SKM-1 treated with dmso at 0.1 percent for 144 hours (cell line): Measurements from ENCODE around the gene NLN.

Source experiments
- DNase-seq: peaks from one replicate; lab custom pipeline; 2025; ENCODE audit not compliant: unreplicated experiment; lab: John Stamatoyannopoulos, UW

NLN gene

GRCh38 chr5:65721720-65722574, at the start of gene NLN, which contains the start of gene SGTB:
NLN (plus strand) TSS chr5:65722205; CDS start chr5:65722374, 169 bp downstream.
SGTB (minus strand) TSS chr5:65722109; CDS start chr5:65720807, 1,302 bp downstream.
- peak; percentile 74 for DNase-seq

- peak; percentile 26 for DNase-seq
These were observed 49.2 kb upstream of the NLN start for GRCh38 chr5:65672796-65673195.

GRCh38 chr5:65674749-65675148, 47.3 kb upstream of the NLN start:
- no peak for DNase-seq

GRCh38 chr5:65676056-65676455, 45.9 kb upstream of the NLN start:
- DNase-seq, result peak; percentile 42

GRCh38 chr5:65682148-65682547, 39.9 kb upstream of the NLN start:
- no peak for DNase-seq

GRCh38 chr5:65693121-65693520, 28.9 kb upstream of the NLN start:
- DNase-seq, result no peak

- no peak for DNase-seq
These were observed 26.7 kb upstream of the NLN start for GRCh38 chr5:65695162-65695755.

GRCh38 chr5:65695896-65696295, 26.1 kb upstream of the NLN start:
- DNase-seq, result no peak

- no peak for DNase-seq
These were observed 25.1 kb upstream of the NLN start for GRCh38 chr5:65696892-65697291.

- DNase-seq, result no peak
These were observed 22.7 kb upstream of the NLN start for GRCh38 chr5:65699338-65699737.

- no peak for DNase-seq
These were observed 20.0 kb upstream of the NLN start for GRCh38 chr5:65702036-65702435.

- DNase-seq, result no peak
These were observed 17.3 kb upstream of the NLN start for GRCh38 chr5:65704621-65705239.

- DNase-seq, result no peak
These were observed 14.3 kb upstream of the NLN start for GRCh38 chr5:65707663-65708062.

- DNase-seq, result peak; percentile 7
These were observed 13.9 kb upstream of the NLN start for GRCh38 chr5:65708145-65708544.

- DNase-seq, result no peak
These were observed 3.3 kb upstream of the NLN start for GRCh38 chr5:65718576-65719310.

- no peak for DNase-seq
These were observed 820 bp upstream of the NLN start for GRCh38 chr5:65721050-65721719.

- peak; percentile 58 for DNase-seq
These were observed 784 bp downstream of the NLN start for GRCh38 chr5:65722575-65723403.

- DNase-seq, result no peak
These were observed 5.6 kb downstream of the NLN start for GRCh38 chr5:65727491-65728156.

GRCh38 chr5:65728218-65728617, 6.2 kb downstream of the NLN start:
- DNase-seq, result no peak
